ENCODE results near the gene TMPRSS7. TPM values are rescaled to one million over a fixed set of nuclear protein-coding genes. Genes with fewer than 3 reads are reported as not detected.

The TMPRSS7 gene
- total RNA-seq, result not detected in 2 replicates

GRCh38 chr3:112034436-112034835 lies at the start of gene TMPRSS7:
Gene TMPRSS7, plus strand, starts transcription at chr3:112034736. Its CDS starts 110 bp downstream, at chr3:112034846.

GRCh38 chr3:111998636-111999483 lies 35.7 kb upstream of the TMPRSS7 start, which contains the start of gene TAGLN3:
Gene TAGLN3, plus strand, starts transcription at chr3:111998922. Its CDS starts 501 bp downstream, at chr3:111999423.

GRCh38 chr3:112086076-112086854 lies 51.7 kb downstream of the TMPRSS7 start, which contains the start of gene C3orf52:
Gene C3orf52, plus strand, starts transcription at chr3:112086389. Its CDS starts 19 bp downstream, at chr3:112086408.

Other genes starting within 250 kb of the TMPRSS7 start
- gene PHLDB2, start 175.5 kb upstream of the TMPRSS7 start, total RNA-seq, result 26.2 and 33.0 TPM in 2 replicates
- 37.2 and 51.0 TPM in 2 replicates for gene ABHD10, start 55.7 kb upstream of the TMPRSS7 start, total RNA-seq
- gene TAGLN3, start 35.8 kb upstream of the TMPRSS7 start, total RNA-seq, result 2.7 and 5.5 TPM in 2 replicates
- 2.1 and 2.9 TPM in 2 replicates for gene C3orf52, start 51.7 kb downstream of the TMPRSS7 start, total RNA-seq
- not detected in 2 replicates for gene GCSAM, start 98.5 kb downstream of the TMPRSS7 start, total RNA-seq